Activated CD8-positive, alpha-beta memory T cell treated with anti-CD3 and anti-CD28 coated beads, Interleukin-2, amount 50 U/mL, for 24 hours (primary cell): ENCODE results near the gene TEKT3.

ENCODE experiments used
- DNase-seq: peaks from one replicate; pipeline ENCODE4 v3.0.0-alpha.2; 2020; ENCODE audit errors: extremely low read depth

The TEKT3 gene

DNA sequence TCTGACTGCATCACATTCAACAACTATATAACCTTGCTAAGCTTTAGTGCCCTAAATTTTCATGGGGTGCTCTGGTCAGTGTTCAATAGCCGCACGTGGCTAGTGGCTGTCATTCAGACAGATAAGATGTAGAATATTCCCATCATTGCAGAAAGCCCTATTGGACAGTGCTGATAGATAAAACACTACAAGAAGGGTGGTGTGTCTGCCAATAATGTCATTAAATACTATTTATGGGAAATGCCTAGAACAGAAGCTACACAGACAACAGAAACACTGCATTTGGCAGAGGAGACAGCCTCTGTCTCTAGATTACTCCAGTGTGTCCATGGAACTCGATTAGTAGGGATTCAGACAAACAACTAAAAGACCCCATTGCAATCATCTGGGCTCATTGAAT, 47.8 kb downstream of the TEKT3 start:
- no peak for DNase-seq

DNA sequence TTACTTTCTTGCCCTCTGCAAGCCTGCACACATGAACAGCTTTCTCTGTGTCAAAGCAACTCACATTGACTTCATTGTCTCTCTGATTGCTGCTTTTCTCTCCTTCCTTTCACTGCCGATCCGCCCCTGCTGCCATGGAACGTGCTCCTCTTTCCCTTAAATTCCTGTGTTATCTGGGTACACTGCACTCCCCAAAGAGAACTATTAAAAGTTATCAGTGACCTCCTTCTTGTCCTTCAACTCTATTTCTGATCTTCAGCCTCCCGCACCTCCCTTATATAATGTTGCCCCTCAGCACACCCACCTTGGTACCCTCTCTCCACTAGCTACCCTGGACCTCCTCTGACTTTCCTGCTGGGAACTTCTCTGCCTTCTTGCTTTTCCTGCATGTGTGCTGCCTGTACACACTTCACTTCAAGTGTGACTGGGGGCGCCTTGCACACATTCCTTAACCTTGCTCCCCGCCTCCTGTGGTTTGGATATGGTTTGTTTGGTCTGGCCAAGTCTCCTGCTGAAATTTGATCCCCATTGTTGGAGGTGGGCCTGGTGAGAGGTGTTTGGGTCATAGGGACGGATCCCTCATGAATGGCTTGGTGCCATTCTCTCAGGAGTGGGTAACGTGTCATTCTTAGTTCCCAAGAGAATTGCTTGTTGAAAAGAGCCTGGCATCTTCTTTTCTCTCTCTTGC, 49.6 kb downstream of the TEKT3 start:
- DNase-seq, result no peak

DNA sequence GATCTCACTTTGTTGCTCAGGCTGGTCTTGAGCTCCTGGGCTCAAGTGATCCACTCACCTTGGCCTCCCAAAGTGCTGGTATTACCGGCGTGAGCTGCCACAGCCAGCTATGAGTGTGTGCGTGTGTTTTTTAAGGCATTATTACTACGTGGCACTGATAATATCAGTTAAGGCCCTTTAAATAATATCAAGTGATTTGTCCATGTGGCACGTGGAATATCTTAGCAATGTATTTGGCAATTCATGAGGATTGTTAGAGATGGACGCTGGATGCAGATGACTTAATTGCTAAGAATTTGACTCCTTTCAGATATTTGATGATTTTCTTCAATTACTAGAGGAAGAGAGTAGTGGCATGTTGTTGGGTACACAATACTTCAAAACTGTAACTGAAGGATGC, 50.8 kb downstream of the TEKT3 start:
- DNase-seq, result no peak

DNA sequence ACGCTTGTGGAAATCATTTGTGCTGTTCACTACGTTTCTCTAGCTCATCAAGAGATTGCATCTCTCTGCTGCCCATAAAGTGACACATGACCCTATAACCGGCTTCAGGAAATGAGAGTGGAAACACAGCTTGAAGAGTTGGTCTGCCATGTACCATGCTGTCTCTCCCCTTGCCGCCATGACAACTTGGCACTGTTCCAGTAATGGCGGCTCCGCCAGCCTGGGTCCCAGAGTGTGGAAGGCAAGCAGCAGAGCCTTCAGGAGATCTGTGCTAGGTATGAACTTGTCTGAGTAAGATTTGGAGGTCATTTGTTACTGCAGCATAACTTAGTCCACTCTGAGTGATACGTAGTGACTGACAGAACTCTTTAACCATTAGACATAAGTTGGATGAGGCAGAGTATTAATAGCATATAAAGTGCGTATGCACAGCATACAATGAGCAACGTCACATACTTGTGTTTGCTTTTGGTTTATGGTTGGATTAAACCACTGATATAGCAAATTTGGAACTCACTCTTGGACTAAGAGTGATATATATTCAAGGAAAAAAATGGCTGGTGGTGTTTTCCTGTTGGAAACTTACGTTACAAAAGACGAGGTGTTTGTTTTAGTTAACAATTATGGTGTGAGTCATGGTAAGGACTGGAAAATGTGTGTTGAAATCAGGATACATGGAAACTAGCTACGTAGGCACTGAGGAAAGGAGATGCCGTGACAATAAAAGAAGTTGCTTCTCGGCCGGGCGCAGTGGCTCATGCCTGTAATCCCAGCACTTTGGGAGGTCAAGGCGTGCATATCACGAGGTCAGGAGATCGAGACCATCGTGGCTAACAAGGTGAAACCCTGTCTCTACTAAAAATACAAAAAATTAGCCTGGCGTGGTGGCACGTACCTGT, 51.9 kb downstream of the TEKT3 start:
- no peak for DNase-seq

DNA sequence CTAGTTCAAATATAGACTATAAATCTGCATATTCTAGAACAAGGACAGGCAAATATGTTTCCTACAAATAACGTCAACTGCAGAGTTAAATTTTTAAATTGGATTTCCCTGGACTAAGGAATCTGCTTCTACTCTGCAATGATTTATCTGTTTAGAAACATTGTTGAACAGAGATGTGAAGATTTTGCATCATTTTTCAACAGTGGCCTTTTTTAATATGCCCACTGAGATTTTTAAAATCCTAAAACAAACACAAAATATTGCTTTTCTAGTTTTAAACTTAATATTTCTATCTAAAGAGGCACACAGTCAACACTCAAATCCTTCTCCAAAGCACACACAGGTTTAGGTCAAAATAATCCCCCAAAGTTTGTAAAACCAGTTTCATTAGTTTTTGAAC, 52.5 kb downstream of the TEKT3 start:
- no peak for DNase-seq

DNA sequence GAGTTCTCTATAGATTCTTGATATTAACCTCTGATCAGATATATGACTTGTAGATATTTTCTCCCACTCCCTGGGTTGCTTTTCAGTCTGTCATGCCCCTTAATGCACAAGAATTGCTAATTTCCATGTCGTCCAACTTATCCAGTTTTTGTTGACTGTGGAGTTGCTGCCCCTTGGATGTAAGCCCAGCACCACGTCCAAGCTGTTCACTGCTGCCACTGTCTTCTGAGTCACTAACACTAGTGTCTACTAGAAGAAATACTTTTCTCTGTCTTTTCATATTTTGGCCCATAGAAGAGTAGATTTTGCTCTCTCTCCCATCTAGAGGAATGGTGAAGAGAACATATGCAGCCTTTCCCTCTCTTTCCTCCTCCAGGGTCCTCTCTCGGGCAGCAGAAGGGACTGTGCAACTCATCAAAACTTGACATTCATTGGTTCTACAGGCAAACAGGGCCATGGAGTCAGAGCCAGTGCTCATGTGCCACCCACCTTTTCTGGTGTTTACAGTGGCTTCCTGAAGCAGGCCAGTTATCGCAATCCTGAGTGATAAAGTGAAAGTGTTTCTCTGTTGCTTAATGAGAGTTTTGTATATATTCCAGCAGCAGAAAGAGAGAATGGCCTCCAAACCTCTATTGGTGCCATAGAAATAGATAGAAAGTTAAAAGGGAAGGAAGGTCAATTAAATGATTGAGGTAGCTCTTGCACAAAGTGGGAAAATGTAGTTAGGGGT, 53.7 kb downstream of the TEKT3 start:
- no peak for DNase-seq

DNA sequence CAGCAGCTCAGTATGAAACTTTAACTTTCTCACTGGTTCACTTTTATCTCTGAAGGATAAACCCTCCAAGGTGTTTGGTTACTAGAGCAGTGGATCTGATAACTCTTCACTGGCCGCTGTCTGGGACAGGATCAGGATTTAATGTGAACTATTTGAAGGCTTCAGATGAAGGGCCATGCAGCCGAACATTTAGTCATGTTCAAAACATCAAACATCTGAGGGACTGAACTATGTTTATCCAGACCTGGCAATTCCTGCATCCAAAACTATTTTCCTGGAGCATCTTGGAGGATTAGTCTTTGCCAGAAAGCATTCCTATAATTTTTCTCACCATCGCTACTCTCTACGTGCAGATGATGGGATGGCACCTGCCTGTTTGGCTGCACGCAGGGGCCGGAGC, 55.9 kb downstream of the TEKT3 start:
- DNase-seq, result no peak

DNA sequence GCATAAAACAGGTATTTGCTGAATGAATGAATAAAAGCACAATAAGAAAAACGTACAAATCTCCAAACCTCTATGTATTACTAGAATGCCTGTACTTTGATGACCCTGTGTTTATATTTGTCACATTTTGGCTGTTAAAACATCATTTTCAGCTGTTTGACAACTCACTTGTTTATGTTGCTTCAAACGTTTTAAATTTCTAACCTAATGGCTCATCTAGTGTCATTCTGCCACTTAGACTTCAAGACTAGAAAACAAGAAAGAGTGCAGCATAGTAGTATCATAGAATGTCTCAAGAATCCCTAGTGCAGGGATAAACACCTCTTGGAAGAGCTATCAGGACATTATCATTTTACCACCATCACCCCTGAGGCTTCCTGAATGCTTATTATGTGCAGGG, 56.9 kb downstream of the TEKT3 start:
- no peak for DNase-seq

DNA sequence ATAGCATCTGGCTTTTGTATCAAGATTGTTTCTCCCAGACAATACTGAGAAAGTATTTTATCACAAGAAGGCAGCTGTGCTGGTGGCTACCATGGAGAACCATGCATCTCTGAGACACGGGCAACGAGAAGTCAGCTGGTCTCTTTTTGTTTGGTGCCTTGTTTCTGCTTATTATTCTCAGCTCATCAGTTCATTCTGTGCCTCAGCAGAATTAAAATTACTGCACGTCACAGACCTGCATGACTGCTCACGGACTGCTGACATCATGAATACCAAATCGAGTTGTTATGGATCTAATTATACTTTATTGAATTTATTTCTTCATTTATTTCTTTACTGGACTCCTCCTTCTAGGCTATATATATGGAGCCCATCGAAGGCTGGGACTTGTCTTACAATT, 57.3 kb downstream of the TEKT3 start:
- DNase-seq, result no peak

DNA sequence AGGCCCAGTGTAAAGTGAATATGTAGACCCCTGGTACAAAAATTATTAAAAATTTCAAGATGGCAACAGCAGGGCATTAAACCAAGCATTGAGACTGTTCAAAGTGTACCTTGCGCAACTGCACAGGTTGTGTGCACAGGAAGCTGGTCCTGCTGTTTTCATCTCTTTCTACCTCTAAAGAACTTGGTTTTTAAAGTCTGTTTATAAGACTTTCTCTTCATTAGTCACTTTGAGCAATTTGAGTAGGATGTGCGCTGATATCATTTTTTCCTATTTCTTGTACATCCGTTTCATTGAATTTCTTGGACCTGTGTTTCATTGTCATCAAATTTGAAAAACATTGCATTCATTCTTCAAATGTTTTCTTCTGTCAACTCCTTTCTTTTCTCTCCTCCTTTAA, 59.5 kb downstream of the TEKT3 start:
- no peak for DNase-seq

DNA sequence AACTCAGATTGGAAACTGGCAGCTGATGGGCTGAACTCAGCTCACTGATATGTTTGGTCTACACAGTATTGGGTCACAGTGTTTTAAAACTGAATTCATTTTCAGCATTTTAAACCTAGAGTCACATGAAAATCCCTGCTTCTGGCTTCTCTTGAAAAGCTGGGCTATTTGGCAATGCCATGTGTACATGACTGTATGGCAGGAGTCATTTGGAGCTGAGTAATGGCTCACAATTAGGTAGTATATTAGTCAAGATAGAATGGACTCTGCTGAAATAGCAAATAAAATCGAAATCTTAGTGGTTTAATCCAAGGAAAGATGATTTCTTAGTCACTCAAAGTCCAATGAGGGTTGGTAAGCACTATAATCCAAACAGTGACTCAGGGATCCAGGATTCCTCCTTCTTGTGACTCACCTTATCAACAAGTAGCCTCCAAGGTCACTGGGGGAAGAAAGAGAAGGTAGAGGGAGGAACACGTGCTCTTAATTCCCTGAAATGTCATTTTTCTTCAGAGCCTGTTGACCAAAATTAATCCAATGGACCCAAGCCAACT, 62.4 kb downstream of the TEKT3 start:
- no peak for DNase-seq

DNA sequence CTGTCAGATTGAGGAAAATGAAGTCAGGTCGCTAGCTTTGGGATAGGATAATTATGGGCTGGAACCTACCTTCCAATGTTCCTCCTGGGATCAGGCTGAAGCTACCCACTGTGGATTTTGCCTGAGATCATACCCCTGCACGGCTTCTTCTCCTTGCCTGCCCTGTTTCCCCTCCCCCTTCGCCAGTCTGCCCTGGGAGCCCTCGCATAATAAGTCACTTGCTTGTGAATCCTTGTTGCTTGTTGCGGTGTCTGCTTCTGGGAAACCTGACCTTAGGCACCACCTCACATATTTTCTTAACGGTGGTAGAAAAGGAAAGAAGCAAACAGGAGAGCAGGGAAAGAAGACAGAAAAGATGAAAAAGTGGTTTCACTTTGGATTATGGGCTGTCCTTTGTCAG, 63.0 kb downstream of the TEKT3 start:
- no peak for DNase-seq

DNA sequence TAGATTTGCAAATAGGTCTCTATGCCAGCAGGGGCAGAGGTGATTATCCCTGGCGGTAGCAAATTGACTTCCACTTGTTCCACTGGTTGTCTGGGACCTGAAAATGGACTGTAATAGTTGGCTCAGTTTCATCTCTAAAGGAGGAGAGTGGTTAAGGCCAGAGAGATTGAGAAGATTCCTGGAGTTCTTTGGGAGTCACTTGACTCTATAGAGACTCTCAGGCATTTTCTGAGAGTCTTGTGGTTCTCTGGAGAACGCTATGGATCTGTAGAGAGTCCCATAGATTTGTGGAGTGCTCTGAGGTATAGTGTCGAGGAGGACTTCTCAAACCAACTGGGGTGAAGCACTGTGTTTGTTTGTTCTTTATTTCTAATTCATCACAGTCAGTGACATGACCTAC, 67.4 kb downstream of the TEKT3 start:
- no peak for DNase-seq

DNA sequence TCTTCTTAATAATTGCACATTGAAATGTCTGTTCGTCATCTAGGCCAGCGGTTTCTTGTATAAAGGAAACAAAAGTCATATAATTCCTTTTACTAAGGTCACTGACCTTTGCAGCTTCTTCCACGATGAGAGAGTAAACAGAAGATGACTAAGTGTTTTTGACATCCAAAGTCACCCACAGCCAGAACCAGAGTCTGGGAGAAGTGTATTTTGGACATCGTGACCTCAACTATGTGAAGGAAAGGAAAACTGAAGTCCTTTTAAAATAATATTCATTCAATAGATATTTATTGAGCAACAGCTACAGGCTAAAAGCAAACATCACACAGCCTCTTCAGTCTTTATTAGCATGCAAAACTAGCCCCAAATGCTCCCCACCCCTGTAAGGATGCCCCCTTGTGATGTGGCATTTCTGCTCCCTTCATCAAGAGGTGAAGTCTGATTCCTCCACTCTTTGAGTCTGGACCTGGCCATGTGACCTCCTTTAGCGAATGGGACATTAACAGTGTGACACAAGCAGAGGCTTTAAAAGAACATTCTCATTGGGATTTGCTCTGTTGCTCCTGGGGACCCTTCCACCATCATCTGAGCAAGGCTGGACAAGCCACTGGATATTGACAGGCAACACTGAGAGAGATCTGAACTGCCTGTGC, 68.1 kb downstream of the TEKT3 start:
- no peak for DNase-seq

DNA sequence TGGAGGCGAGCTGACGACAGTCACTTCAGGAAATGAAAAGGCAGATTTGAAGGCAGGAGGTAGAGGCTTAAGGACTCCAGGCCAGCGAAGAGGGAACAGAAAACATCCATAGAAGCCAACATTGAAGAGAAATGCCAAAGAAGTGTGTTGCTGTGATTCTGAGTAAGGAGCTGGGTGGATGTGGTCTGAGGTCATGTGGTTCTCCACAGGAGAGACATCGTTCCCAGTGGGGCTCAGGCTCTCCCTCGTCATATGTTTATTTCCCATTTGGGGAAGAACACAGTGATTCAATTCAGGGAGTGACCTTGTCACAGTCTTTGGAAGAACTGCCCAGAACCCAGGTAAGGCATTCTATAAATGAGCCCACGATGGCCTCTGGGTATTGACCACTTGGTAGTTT, 69.7 kb downstream of the TEKT3 start:
- DNase-seq, result no peak

DNA sequence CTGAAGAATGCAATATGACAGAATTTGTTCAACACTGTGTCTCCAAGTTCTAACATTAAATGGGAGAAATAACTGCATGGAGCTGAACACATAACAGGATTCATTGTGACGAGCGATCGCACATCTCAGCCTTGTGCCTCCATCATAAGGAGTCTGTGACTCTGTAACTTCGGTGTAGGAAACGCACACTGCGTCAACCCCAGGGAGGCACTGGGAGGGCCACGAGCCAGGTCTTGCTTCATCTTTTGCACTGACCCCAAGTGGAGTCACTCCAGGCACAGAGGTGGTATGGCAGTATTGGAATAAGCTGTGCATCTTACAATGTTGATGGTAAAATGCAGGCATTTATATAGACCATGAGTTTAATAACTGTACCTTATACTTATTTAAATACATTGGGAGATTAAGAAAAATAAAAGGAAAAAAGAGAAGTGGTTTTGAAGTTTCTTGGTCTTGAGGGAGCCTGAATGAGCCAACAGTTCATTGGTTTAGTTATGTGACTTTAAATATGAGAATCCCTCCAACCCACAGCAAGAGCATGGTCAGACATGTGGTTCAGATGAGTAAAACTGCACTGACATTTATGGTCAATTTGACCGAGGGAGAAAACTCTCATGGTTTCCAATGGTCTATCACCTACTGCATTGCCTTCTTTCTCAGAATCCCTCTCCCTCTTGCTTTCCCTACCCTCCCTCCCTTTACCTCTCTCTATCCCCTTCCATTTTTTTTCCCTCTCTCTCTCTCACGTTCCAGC, 70.6 kb downstream of the TEKT3 start:
- DNase-seq, result no peak

DNA sequence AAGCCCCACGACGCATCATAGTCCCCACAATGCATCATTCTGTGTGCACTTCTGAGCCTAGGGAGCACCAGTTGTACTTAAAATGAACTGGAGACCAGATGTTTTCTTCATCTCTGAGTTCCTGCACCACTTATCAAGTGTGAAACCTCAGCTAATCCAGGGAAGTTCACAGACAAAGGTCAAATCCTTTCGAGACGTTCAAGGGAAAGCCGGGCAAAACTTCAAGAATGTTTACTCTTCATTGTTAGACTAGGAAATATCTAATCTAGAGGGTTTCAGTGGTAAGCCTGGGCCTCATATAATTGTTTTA, 71.7 kb downstream of the TEKT3 start:
- DNase-seq, result no peak

DNA sequence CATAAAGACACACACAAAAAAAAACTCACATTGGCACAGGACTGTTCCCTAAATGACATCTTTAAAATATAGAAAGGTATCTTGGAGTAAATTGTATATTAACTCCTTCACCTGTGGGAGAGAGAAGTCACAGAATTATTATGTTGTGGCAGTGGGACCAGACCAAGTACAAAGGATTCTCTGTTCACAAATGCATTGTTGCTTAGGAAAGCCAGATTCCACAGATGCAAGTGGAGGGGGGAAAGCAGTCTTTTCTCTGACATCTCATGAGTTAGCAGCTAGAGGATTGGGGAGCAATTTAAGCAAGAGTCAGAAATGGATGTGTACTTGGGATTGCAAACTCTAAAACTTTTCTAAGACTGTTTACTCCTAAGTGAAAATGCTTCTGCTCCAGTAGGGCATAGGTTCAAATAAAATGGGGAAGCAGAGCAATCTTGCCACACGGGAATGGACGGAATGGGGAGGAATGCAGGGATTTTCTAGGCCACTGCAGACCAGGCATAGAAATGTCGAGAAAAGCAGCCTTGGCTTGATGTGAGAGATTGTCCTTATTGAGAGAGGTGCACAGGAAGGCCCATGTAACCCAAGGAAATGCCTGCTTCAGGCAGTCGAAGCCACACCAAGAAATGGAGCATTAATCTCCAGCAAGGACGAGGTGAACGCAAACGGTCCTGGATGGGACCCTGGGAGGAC, 72.2 kb downstream of the TEKT3 start:
- no peak for DNase-seq

DNA sequence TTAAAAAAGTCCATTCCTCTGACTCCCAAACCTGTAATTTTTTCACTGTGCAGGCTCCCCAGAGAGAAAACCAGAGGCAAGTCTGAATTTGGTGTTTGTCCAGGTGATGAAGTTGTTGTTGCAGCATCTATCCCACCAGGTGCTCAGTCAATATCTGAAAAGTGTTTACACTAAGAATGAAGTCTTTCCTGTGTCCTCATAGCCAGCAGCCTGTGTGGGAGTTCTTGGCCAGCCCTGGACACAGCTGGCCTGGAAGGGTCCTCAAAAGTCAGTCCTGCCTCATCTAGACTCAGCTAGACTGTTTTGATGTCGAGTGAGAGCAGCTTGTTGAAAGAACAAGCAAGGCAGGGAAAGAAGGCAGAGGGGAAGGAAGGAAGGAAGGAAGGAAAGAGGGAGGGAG, 72.9 kb downstream of the TEKT3 start:
- no peak for DNase-seq

DNA sequence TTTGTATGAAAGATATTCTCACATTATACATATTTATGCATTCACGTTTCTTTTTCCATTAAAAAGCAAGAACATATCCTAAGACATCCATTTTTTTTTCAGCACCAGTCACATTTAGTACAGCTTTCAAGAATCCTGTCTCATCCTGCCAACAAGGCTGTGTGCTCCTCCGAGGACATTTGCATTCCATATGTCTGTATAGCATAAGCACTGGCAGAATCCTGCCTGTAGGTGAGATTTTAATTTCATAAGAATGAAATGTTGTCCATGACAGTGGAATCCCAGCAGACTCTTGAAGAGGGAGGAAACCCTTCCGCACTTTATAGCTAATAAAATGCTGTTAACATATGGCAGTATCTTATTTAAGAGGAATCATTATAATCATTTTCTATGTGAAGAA, 73.4 kb downstream of the TEKT3 start:
- no peak for DNase-seq
